ENCODE measurements around the gene FERMT2. TPM values are rescaled to one million over a fixed set of nuclear protein-coding genes. Genes with fewer than 3 reads are reported as not detected.

FERMT2 gene
- total RNA-seq, 1 donor from 2014 or later: 324 TPM

- peak; percentile 63 for DNase-seq (ENCODE audit: low read depth)
These were observed 990 bp downstream of the FERMT2 start for GRCh38 chr14:52949711-52950409.

DNA sequence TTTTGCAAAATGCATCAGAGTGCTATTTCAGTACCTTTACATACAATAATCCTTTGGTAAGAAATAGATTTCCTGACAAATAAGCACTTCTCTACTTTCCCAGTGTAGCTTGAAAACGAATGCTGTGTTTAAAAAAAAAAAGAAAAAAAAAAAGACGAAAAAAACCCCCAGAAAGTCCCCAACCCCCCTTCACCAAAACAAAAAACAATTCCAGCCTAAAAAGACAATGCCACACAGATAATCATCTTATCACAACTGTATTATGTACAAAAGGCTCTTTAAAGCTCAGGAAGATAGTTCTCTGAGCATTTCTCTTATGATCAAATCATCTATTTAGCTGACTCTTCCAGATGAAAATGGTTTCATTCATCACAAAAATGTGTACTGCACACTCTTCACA is 1.6 kb downstream of the FERMT2 start:
- FAIRE-seq (no peak), DNase-seq (ENCODE audit: low read depth) (no peak)
- Histone ChIP-seq H4K20me1 (ENCODE audit: insufficient read depth, low read length) (peaks cover 62% of the 10 kb centered on the region), H3K4me3 (ENCODE audit: insufficient read depth, low read depth, low read length) (peak overlapping the region; percentile 98), H3K4me2 (ENCODE audit: low read length) (peak overlapping the region; percentile 95), H3K27me3 (ENCODE audit: insufficient read depth, low read length) (no peaks in the 10 kb centered on the region), H3K9me3 (ENCODE audit: insufficient read depth, low read depth, low read length) (no peaks in the 10 kb centered on the region), H3K79me2 (ENCODE audit: insufficient read depth, low read length) (peaks cover 67% of the 10 kb centered on the region), H2AFZ (ENCODE audit: low read depth, low read length) (no peak overlapping the region), H3K27ac (ENCODE audit: low read depth, low read length) (peak overlapping the region; percentile 89), H3K9ac (ENCODE audit: low read length) (peak overlapping the region; percentile 97), H3K4me1 (ENCODE audit: insufficient read depth, low read length) (peaks cover 20% of the 10 kb centered on the region), H3K36me3 (ENCODE audit: insufficient read depth, low read length) (peaks cover 4% of the 10 kb centered on the region)
- TF ChIP-seq EZH2 (IDR thresholded peaks at IDR 0.05; ENCODE audit: insufficient read depth, low read length) (no peak), CTCF (IDR thresholded peaks at IDR 0.05; ENCODE audit: insufficient read depth, low read depth, low read length) (no peak)
- H3K36me3 Mint-ChIP-seq (ENCODE audit: low read depth, unreplicated experiment): peaks cover 10% of the 10 kb centered on the region
- peak overlapping the region; percentile 99 for H3K4me3 Mint-ChIP-seq (ENCODE audit: unreplicated experiment)
- peak overlapping the region; percentile 94 for H3K27ac Mint-ChIP-seq (ENCODE audit: unreplicated experiment)
- H3K27me3 Mint-ChIP-seq (ENCODE audit: low read depth, unreplicated experiment): no peaks in the 10 kb centered on the region
- H3K4me1 Mint-ChIP-seq (ENCODE audit: low read depth, unreplicated experiment): peaks cover 31% of the 10 kb centered on the region
- H3K9me3 Mint-ChIP-seq (ENCODE audit: unreplicated experiment): no peaks in the 10 kb centered on the region

More at GRCh38 chr14:52949711-52950409, 990 bp downstream of the FERMT2 start:
- Histone ChIP-seq H3K27ac (ENCODE audit: low read depth, low read length) (peak overlapping the region; percentile 89), H4K20me1 (ENCODE audit: insufficient read depth, low read length) (peaks cover 56% of the 10 kb centered on the region), H3K4me2 (ENCODE audit: low read length) (peak overlapping the region; percentile 95), H2AFZ (ENCODE audit: low read depth, low read length) (peak overlapping the region; percentile 83), H3K9ac (ENCODE audit: low read length) (peak overlapping the region; percentile 97), H3K79me2 (ENCODE audit: insufficient read depth, low read length) (peaks cover 61% of the 10 kb centered on the region), H3K36me3 (ENCODE audit: insufficient read depth, low read length) (peaks cover 4% of the 10 kb centered on the region), H3K9me3 (ENCODE audit: insufficient read depth, low read depth, low read length) (no peaks in the 10 kb centered on the region), H3K4me1 (ENCODE audit: insufficient read depth, low read length) (peaks cover 20% of the 10 kb centered on the region), H3K27me3 (ENCODE audit: insufficient read depth, low read length) (no peaks in the 10 kb centered on the region), H3K4me3 (ENCODE audit: insufficient read depth, low read depth, low read length) (peak overlapping the region; percentile 98)
- peak overlapping the region; percentile 99 for H3K4me3 Mint-ChIP-seq (ENCODE audit: unreplicated experiment)
- no peaks in the 10 kb centered on the region for H3K27me3 Mint-ChIP-seq (ENCODE audit: low read depth, unreplicated experiment)
- peaks cover 31% of the 10 kb centered on the region for H3K4me1 Mint-ChIP-seq (ENCODE audit: low read depth, unreplicated experiment)
- no peak for FAIRE-seq
- no peaks in the 10 kb centered on the region for H3K9me3 Mint-ChIP-seq (ENCODE audit: unreplicated experiment)
- peaks cover 10% of the 10 kb centered on the region for H3K36me3 Mint-ChIP-seq (ENCODE audit: low read depth, unreplicated experiment)
- TF ChIP-seq EZH2 (IDR thresholded peaks at IDR 0.05; ENCODE audit: insufficient read depth, low read length): no peak
- no peak for TF ChIP-seq CTCF (IDR thresholded peaks at IDR 0.05; ENCODE audit: insufficient read depth, low read depth, low read length)
- peak overlapping the region; percentile 94 for H3K27ac Mint-ChIP-seq (ENCODE audit: unreplicated experiment)

DNA sequence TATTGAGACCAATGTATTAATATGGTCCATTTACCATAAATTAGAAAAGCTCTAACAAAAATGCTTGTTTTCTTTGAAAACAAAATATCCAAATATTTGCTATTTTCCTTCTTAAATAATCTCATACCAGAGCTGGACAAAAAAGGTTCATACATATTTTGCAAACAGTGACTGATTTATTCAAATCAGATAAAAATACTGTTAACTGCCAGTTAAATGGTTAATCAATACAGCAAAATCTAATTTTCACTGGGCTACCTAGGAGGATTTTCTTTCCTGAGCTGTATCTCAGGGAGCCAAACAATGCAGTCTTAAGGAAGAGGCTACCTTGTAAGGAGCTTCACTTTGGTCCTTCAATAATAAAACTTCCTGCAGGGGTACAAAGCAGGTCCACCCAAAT is 2.0 kb downstream of the FERMT2 start:
- DNase-seq (ENCODE audit: low read depth): no peak
- H3K4me3 Mint-ChIP-seq (ENCODE audit: unreplicated experiment): peak overlapping the region; percentile 99
- H3K27me3 Mint-ChIP-seq (ENCODE audit: low read depth, unreplicated experiment): no peaks in the 10 kb centered on the region
- H3K27ac Mint-ChIP-seq (ENCODE audit: unreplicated experiment): no peak overlapping the region
- H3K27me3 ChIP-seq (ENCODE audit: insufficient read depth, low read length): no peaks in the 10 kb centered on the region
- no peak for FAIRE-seq
- H3K79me2 ChIP-seq (ENCODE audit: insufficient read depth, low read length): peaks cover 71% of the 10 kb centered on the region
- peaks cover 66% of the 10 kb centered on the region for H4K20me1 ChIP-seq (ENCODE audit: insufficient read depth, low read length)
- peak overlapping the region; percentile 95 for H3K4me2 ChIP-seq (ENCODE audit: low read length)
- no peaks in the 10 kb centered on the region for H3K9me3 ChIP-seq (ENCODE audit: insufficient read depth, low read depth, low read length)
- H3K4me1 ChIP-seq (ENCODE audit: insufficient read depth, low read length): peaks cover 20% of the 10 kb centered on the region
- peaks cover 30% of the 10 kb centered on the region for H3K4me1 Mint-ChIP-seq (ENCODE audit: low read depth, unreplicated experiment)
- peaks cover 6% of the 10 kb centered on the region for H3K36me3 ChIP-seq (ENCODE audit: insufficient read depth, low read length)
- H3K9me3 Mint-ChIP-seq (ENCODE audit: unreplicated experiment): no peaks in the 10 kb centered on the region
- no peak for TF ChIP-seq EZH2 (IDR thresholded peaks at IDR 0.05; ENCODE audit: insufficient read depth, low read length)
- TF ChIP-seq CTCF (IDR thresholded peaks at IDR 0.05; ENCODE audit: insufficient read depth, low read depth, low read length): no peak
- no peak overlapping the region for H2AFZ ChIP-seq (ENCODE audit: low read depth, low read length)
- no peak overlapping the region for H3K27ac ChIP-seq (ENCODE audit: low read depth, low read length)
- H3K9ac ChIP-seq (ENCODE audit: low read length): peak overlapping the region; percentile 97
- H3K4me3 ChIP-seq (ENCODE audit: insufficient read depth, low read depth, low read length): peak overlapping the region; percentile 98
- peaks cover 10% of the 10 kb centered on the region for H3K36me3 Mint-ChIP-seq (ENCODE audit: low read depth, unreplicated experiment)
